Activated naive CD4-positive, alpha-beta T cell treated with anti-CD3 and anti-CD28 coated beads, Interleukin-2, amount 50 U/mL, for 16 hours (primary cell): ENCODE data around the gene ALKBH1.
A peak's percentile ranks its signal among the peaks of the same experiment; 100 is the strongest.
"Not testable (repeated sequence)": the region's sequence is repeated elsewhere in the genome, so short reads cannot be mapped to it uniquely, and the experiment has no call there.

Experiments used
- DNase-seq: peaks from one replicate; pipeline ENCODE4 v3.0.0-alpha.2; 2020

Gene ALKBH1

DNA sequence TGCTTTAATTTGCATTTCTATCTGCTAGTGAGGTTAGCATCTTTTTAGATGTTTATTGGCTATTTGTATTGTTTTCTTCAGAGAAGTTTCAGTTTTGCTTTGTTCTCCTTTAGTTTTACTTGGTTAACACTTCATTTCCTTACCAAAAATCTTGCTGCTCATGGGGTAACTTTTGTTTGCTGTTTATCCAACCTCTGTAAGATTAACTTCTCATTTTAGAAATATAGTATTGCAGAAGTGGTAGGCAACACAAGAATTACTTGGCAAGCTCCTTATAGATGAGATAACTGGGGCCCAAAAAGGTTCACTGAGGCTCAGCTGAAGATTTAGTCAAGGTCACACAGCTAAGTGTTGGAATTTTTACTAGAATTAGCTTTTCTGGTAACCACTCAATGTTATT, 40.5 kb downstream of the ALKBH1 start:
- DNase-seq, result no peak

DNA sequence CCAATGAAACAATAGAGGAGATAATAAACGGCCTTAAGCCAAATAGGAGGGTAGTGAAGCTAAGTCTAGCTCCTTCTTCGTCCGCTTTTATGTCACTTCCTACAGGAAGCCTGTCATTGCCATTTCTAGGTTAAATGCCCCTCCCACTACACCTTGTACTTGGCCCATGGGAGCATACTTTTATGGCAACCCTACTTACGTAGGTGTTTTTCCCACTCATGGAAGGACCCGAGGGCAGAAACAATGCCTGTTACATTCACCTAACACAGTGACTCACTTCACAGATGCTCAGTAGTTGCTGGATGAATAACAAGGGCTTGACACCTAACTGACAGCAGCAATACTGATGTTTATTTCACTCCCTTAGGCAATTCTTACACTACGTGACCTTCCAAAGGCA, 44.5 kb downstream of the ALKBH1 start:
- no peak for DNase-seq

DNA sequence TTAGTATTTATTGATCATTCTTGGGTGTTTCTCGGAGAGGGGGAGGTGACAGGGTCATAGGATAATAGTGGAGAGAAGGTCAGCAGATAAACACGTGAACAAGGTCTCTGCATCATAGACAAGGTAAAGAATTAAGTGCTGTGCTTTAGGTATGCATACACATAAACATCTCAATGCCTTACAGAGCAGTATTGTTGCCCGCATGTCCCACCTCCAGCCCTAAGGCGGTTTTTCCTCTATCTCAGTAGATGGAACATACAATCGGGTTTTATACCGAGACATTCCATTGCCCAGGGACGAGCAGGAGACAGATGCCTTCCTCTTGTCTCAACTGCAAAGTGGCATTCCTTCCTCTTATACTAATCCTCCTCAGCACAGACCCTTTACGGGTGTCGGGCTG, 46.3 kb downstream of the ALKBH1 start:
- DNase-seq, result not testable (repeated sequence)

DNA sequence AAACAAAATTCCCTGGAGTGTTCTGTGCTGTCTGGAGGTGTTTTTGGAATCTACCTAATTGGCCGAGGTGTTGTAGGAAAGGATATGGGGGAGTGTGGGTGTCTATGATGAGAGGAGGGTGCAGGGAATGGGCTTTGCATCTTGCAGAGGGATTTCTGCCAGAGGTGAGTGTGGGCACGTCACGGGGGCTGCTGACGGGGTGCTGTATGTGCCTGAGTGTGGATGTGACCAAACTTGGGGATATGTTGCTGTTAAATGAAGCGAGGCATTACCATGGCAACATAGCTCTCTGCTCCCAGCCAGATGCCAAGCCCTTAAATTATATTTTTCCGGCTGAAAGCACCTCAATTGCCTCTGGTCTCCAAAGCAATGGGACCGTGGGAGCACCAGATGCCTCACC, 47.1 kb downstream of the ALKBH1 start:
- no peak for DNase-seq

DNA sequence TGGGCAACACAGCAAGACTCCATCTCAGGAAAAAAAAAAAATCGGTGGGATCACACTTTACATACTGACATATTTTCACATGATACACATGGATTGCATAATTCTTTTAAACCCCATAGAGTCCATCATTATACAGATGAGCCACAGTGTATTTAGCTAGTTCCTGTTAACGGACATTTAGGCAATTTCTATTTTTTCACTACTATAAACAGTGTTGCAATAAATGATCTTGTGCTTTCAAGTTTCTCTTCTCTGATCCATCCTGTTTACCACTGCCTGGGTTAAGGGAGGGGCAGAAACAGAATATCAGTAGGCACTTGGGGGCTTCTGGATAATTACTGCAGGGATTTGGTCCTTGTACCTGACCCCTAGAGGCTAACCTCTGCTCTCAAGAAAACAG, 48.0 kb downstream of the ALKBH1 start:
- DNase-seq, result no peak

DNA sequence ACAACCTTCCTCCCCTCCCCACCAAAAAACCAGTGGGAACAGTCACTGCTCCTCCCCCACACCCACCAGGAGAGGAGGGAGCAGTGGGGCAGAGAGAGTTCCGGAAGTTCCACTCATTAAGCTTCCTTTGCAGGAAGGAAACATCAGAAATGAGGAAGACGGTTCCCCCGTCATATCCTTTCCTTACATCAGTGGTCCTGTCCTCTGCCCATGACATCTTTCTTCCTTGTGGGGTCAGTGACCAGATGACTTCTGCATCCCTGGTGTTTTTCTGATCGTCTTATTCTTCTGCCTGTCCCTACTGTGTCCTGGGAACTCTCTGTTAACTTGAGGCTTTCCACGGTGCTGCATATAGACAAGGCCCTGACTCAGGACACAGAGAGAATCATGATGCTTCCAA, 50.5 kb downstream of the ALKBH1 start:
- no peak for DNase-seq

DNA sequence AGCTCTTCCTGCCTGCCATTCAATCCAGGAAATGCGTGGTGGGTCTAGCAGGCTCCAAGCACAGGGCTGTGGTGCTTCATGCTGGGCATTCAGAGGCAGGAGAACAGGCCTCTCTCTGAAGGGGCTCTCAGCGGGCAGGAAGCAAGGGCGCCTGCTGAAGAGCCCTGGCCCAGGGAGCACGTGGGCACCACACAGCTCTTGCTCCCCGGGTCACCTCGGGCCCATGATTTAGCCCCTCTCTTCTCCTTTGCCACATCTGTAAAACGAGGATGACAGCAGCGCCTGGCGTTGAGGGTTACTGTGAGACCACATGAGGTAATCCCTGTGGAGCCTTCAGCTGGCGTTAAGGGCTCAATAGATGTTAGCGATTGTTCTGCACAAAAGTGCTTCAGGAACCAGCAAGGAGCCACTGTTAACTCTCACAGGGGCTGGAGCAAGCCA, 53.8 kb downstream of the ALKBH1 start:
- DNase-seq, result no peak

DNA sequence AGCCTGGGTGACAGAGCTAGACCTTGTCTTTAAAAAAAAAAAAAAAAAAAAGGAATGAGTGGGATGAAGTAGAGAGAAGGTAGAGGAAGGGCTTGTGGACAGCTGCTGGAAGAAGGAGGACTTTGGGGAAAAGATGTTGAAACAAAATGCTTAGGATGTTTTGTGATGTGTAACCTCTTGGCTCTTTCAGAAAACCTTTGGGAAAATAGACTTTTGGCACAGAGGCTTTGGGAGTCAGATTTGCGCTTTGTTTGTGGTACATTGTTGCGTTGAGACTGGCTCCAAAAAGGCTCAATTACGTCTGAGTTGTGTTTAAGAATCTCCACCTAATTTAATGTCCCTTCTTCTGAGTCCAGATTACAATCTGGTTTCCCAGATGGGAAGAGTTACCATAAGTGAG, 58.5 kb downstream of the ALKBH1 start:
- no peak for DNase-seq

DNA sequence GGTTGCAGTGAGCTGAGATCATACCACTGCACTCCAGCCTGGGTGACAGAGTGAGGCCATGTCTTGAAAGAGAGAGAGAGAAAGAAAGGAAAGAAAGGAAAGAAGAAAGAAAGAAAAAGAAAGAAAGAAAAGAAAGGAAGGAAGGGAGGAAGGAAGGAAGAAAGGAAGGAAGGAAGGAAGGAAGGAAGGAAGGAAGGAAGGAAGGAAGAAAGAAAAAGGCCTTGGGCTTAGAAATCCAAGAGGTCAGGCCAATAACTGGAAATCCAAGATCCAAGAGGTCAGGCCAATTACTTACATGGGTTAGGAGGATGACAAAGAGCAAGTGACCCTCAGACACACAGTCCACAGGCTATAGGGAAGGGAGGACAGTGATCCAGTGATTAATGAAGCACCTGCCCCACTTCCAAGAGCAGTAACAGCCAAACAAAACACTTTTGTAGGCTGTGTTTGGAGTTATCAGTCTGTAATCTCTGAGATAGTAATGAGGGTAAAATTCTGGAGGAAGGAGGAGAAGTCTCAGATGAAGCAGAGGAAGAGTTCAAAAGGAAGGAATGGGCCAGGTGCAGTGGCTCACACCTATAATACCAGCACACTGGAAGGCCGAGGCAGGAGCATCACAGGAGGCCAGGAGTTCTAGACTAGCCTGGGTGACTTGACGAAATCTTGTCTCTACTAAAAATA, 59.2 kb downstream of the ALKBH1 start:
- no peak for DNase-seq

DNA sequence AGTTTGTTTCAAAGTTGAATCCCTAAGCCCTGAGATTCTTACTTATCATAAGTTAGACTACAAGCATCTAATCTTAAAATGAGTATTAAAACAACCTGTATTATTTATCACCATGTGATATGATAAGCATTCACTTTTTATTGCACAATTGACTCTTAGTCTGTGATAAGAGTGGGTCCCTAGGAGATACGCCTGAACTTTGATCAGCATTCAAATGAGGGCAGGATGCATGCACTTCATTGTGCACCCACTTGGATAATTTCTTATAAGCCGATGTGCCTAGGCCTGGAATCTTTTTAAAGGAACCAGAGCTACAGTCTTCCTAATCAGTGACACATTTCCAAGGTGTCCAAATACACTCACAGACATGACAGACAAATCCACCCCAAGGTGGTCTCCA, 60.0 kb downstream of the ALKBH1 start:
- DNase-seq, result no peak

DNA sequence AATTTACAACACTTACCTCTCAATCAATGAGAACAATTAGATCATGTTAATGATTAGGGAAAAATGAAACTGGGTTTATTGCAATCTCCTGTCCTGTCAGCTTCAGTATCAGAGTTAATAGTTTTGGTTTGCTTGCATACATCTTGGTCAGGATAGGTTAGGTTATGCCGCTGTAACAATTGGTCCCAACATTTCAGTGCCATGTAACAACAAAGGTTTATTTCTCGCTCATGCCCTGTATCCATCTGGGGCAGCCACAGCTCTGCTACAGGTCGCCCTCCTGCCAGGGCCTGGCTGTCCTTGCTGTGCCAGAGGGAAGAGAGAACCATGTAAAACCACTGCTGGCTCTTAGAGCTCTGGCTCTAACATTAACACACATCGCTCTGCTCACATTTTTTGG, 60.9 kb downstream of the ALKBH1 start:
- no peak for DNase-seq

DNA sequence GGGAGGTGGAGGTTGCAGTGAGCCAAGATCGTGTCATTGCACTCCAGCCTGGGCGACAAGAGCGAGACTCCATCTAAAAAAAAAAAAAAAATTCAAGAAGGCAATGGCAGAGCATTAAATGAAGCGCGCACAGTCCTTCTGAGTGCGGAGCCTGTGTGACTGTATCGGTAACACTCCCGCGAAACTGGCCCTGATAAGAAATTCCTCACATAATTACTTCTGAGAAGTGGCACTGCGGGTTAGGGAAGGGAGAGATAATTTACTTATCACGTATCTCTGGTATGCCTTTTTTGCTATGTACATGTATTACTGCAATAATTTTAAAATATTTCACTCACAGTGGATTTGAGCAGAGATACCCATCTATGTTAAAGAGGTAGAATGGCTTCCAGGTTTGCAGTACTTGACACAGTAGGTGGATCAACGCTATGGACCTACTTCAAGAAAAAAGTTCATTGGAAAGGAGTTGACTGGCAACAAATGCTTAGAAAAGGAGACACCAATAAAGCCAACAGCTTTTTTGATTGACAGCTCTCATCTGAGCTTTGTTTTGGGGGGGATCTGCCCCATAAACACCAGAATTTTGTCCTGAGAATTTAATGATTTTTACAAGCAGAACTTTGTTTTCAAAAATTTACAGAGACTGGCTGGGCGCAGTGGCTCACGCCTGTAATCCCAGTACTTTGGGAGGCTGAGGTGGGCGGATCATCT, 62.1 kb downstream of the ALKBH1 start:
- DNase-seq, result no peak

DNA sequence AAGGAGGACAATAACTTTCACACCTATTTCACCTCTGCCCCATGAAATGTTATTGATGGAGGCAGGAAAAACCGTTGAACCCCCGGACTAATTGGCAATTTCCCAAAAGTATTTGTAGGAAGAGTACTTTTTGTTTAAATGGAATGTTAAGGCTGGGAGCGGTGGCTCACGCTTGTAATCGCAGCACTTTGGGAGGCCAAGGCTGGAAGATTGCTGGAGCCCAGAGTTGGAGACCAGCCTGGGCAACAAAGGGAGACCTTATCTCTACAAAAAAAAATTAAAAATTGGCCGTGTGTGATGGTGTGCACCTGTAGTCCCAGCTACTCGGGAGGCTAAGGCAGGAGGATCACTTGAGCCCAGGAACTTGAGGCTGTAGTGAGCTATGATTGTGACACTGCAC, 65.4 kb downstream of the ALKBH1 start:
- no peak for DNase-seq

DNA sequence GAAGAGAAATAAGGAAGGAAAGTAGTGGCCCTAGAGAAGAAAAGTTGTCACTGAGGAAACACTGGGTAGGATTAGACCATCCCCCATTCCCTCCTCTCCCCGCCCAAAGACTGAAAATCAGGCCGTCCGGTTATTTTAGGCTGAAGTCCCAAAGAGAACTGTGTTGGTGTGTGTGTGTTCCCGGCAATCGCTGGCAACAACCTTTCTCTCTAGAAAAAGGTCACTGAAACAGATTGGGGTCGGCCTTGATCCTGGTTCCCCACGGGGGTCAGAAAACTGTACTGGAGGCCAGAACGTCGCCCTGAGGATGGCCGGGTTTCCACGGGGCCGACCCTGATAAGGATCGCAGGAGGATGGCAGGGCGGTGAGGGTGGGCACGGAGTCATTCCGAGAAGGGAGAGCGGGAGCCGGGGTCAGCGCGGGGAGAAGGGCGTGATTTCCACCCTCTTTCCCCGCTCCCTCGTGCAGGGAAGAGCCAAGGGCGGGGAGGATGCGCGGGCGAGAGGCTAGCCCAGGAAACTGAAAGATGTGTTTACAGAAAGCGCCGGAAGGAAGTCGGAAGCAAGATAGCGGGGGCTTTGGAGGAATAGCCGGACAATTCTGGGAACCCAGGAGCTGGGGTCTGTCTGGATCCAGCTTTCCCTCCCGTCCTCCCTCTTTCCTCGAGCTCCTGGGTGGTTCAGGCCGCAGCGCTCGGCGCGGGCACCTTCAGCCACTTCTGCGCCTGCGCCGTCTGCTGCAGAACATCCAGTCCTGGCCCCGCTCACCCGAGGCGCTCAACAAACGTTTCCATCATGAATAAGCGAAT, 66.1 kb downstream of the ALKBH1 start:
- peak; percentile 75 for DNase-seq

DNA sequence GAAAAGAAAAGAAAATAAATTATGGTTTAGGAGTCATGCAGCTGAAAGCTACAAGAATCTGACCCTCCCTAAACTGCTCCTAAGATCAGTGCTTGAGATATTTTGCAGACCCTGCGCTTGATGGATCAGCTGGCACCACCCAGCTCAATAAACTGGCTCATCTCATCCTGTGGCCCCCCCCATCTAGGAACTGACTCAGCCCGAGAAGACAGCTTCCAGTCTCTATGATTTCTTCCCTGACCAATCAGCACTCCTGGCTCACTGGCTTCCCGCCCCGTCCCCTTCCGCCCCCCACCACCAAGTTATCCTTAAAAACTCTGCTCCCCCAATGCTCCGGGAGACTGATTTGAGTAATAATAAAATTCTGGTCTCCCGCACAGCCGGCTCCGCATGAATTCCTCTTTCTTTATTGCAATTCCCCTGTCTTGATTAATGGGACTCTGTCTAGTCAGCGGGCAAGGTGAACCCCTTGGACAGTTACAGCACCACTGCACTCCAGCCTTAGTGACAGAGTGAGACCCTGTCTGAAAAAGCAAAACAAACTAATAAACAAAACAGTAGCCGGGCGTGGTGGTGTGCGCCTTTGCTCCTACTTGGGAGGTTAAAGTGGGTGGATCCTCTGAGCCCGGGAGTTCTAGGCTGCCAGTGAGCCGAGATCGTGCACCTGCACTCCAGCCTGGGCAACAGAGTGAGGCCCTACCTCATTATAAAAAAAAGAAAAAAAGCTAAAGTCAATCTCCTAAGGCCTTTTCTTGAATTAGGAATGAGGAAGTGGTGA, 66.9 kb downstream of the ALKBH1 start:
- DNase-seq, result no peak

DNA sequence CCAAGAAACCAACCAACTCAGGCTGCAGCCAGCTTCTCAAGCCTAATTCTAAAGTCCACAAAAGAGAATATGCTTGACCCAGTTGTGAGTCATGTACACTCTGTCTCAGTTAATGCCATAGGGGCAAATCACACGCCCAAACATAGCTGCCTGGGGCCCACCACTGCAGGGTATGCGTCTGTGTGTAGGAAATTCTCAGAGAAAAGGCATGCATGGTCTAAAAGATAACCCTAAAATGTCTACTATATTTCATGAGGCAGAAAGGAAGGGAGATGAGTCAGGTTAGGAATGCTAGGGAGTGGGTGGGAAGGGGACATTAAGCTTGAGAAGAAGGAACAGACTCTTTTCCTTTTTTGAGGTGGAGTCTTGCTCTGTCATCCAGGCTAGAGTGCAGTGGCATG, 69.1 kb downstream of the ALKBH1 start:
- no peak for DNase-seq

DNA sequence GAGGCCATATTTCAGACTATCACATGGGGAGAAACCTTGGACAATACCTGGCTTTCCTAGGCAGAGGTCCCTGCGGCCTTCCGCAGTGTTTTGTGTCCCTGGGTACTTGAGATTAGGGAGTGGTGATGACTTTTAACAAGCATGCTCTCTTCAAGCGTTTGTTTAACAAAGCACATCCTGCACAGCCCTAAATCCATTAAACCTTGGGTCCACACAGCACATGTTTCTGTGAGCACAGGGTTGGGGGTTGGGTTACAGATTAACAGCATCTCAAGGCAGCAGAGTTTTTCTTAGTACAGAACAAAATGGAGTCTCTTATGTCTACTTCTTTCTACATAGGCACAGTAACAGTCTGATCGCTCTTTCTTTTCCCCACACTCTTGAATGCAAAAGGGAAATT, 72.0 kb downstream of the ALKBH1 start:
- DNase-seq, result not testable (repeated sequence)

DNA sequence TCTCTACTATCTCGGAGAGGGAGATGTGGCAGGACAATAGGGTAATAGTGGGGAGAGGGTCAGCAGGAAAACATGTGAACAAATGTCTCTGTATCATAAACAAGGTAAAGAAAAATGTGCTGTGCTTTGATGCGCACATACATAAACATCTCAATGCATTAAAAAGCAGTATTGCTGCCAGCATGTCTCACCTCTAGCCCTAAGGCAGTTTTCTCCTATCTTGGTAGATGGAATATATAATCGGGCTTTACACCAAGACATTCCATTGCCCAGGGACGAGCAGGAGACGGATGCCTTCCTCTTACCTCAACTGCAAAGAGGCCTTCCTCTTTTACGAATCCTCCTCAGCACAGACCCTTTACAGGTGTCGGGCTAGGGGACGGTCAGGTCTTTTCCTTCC, 72.4 kb downstream of the ALKBH1 start:
- DNase-seq, result not testable (repeated sequence)

DNA sequence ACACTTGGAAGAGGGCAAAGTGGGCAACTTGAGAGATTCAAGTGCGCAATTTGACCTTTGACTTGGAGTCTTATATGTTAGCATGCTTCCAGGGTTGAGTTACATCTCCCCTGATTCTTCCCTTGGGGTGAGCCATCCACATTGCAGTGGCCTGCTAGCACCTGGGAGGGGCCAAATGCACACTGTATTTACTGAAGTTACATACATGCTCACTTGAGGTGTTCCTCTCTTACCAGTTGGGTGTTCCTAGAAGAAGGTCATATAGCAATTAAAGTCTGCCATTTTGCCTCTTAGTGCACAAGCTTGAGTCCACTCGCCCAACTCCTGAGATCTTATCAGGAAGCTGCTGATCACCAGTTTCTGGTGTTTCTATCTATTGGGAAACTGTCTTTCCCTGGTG, 77.7 kb downstream of the ALKBH1 start:
- DNase-seq, result no peak

DNA sequence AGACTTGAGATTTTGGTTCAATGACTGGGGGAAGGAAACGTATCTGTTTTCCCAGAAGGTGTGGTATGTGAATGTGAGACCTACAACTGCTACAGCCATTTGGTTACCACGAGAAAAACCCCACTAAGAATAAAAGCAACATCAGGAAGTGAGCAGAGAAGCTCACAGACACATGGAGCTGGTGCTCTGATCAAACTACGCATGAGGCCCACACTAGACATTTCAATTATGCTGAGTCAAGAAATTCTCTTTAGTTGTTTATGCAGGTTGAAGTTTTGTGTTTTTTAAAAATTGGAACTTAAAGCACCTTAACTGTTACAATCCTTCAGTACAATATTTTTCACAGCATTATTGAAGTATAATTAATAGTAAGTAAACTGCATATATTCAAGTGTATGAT, 82.5 kb downstream of the ALKBH1 start:
- no peak for DNase-seq

DNA sequence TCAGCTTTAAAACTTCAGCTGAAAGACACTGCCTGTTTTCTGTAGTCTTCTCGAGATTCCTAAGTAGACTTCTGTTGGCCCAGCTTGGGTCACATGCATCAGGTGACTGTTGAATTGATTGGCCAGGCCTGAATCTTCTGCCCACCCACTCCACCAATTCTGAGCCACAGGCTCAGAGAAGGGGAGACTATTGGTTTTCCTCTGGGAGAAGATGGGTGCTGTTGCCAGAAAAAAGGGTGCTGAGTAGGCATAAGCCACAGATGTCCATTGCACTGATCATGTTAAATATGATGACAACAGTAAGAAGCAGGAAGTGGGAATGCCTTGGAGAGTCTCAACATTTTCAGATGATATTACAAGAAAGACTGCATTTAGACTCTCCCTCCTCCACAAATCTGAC, 84.6 kb downstream of the ALKBH1 start:
- DNase-seq, result no peak
